GM10847 (cell line): ENCODE measurements around the gene SFPQ.

Experiments
- POLR2A ChIP-seq: IDR thresholded peaks from 2 replicates; pipeline ENCODE4 v1.6.1; 2011; ENCODE audit not compliant: insufficient read length; ENCODE audit errors: extremely low read depth

The SFPQ gene

GRCh38 chr1:35175602-35176001 lies 17.3 kb downstream of the SFPQ start:
- no peak for TF ChIP-seq POLR2A

GRCh38 chr1:35175098-35175576 lies 17.8 kb downstream of the SFPQ start:
- no peak for TF ChIP-seq POLR2A

GRCh38 chr1:35173909-35174540 lies 18.9 kb downstream of the SFPQ start:
- TF ChIP-seq POLR2A, result no peak

- TF ChIP-seq POLR2A, result no peak
Observed at GRCh38 chr1:35173491-35173890, 19.5 kb downstream of the SFPQ start.

- TF ChIP-seq POLR2A, result no peak
Observed at GRCh38 chr1:35172022-35172421, 20.9 kb downstream of the SFPQ start.

- TF ChIP-seq POLR2A, result no peak
Observed at GRCh38 chr1:35171579-35171978, 21.4 kb downstream of the SFPQ start.

- no peak for TF ChIP-seq POLR2A
Observed at GRCh38 chr1:35164893-35165292, 28.1 kb downstream of the SFPQ start.

GRCh38 chr1:35151220-35151619 lies 41.7 kb downstream of the SFPQ start:
- TF ChIP-seq POLR2A, result no peak

- no peak for TF ChIP-seq POLR2A
Observed at GRCh38 chr1:35143737-35144508, 49.0 kb downstream of the SFPQ start.

- no peak for TF ChIP-seq POLR2A
Observed at GRCh38 chr1:35136780-35137179, 56.2 kb downstream of the SFPQ start.
